ENCODE results near the gene NCAPG2.

Gene NCAPG2

DNA sequence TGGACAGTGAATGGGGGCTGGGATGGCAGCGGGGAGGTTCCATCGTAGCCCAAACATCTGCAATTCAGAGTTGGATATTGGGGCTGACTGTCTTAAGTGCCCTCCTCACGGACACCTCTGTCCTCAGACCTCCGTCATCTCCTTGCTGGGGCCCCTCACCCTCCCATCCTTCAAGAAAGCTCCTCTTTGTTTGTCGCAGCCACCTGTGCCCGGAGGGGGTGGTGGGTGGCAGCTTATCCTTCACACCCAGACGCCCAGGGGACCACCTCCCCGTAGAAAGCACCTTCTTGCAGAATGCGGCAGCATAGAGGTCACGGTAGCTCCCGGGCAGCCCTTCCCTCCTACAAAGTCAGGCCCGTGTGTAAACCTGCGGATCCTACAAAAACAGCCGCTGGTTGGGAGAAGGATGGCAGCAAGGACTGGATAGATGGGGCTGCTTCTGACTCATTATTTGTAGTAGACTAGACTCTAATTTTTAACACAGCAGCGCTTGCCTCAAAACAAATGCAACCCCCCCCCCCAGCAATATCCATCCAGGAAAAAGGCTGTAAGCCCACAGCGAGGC, 115.6 kb downstream of the NCAPG2 start:
- Histone ChIP-seq H3K4me3 (ENCODE audit: low read length) (no peak overlapping the region), H3K4me1 (ENCODE audit: control insufficient read depth, insufficient read depth, low read length) (no peaks in the 10 kb centered on the region), H3K9ac (ENCODE audit: low read length) (no peak overlapping the region), H3K9me3 (ENCODE audit: control insufficient read depth, low read length) (no peaks in the 10 kb centered on the region), H3K27me3 (replicated peaks; ENCODE audit: control insufficient read depth, insufficient read depth, low read length) (peaks cover 26% of the 10 kb centered on the region), H3K36me3 (ENCODE audit: control insufficient read depth, insufficient read depth, low read length, severe bottlenecking) (no peaks in the 10 kb centered on the region)
- DNase-seq (ENCODE audit: low read depth), result no peak

DNA sequence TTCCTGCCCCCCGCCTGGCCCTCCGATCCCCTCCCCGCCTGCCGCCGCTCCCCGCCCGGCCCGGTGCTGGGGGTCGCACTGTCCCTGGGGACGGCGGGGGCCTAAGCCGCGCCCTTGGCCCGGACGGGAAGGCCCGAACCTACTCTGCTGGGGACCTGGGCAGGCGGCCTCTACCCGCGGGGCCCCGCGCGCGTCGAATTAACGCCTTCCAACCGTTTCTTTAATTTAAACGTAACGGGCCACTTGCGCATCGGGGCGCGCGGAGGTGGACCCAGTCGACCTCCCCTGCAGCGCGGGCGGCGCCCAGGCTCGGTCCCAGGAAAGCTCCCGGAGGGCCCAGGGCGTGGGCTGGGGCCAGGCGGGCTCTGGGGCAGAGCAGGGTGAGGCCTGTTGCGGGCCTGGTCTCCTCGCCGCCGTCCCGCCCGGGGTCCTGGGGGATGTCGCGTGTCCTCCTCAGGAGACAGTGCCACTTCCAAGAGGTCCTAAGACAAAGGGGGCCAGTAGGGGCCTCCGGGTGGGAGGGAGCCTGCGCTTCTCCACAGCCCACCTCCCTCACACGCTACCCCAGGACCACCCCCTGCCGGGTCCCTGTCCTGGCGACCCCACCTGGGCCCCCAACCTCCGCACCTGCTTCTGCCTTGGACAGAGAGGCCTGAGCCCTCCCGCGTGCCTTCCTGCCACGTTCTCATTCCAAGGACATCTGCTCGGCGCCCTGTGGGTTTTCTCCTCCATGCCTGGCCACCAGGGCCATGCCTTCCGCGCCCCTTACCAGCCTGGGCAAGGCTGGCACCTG, 116.3 kb downstream of the NCAPG2 start:
- Histone ChIP-seq H3K36me3 (ENCODE audit: control insufficient read depth, insufficient read depth, low read length, severe bottlenecking) (no peaks in the 10 kb centered on the region), H3K27me3 (replicated peaks; ENCODE audit: control insufficient read depth, insufficient read depth, low read length) (peaks cover 30% of the 10 kb centered on the region), H3K4me3 (ENCODE audit: low read length) (no peak overlapping the region), H3K9ac (ENCODE audit: low read length) (no peak overlapping the region), H3K4me1 (ENCODE audit: control insufficient read depth, insufficient read depth, low read length) (no peaks in the 10 kb centered on the region), H3K9me3 (ENCODE audit: control insufficient read depth, low read length) (no peaks in the 10 kb centered on the region)
- no peak for DNase-seq (ENCODE audit: low read depth)

DNA sequence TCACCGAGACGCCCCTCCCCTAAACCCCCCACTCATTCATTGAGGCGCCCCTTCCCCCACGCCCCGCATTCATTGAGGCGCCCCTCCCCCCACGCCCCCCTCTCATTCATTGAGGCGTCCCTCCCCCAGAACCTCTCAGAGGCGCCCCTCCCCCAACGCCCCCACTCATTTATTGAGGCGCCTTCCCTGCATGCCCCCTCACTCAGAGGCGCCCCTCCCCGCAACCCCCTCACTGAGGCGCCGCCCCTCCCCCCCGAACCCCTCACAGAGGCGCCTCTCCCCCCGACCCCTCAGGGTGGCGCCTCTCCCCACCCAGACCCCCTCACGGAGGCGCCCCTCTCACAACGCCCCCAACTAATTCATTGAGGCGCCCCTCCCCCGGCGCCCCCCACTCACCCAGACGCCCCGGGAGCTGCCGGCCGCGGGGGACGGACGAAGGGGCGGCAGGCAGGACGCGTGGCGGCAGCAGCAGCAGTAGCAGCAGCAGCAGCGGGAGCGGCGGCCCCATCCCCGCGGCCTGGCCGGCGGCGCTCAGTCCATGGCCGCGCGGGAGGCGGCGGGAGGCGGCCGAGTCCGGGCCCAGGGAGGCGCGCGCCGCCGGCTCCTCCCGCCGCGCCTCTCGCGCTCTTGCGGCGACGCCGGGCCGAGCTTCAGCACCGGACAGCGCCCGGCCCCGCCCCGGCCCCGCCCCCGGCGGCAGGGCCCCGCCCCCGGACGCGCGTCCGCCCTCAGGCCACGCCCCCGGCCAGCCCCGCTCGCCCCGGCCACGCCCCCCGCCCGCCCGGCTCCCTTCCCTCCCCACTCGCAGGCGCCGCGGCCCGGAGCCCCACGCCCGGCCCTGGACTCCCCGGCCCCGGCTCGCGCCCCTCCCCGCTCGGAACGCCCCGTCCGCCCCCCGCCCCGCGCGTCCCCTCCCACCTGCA, 117.2 kb downstream of the NCAPG2 start, which contains the start of gene PTPRN2:
PTPRN2 (minus strand) TSS at position 662 of the 923 bp plus-strand sequence.
- Histone ChIP-seq H3K4me3 (ENCODE audit: low read length) (no peak within 1 kb of the TSS), H3K9me3 (ENCODE audit: control insufficient read depth, low read length) (no peaks in the 10 kb centered on the region), H3K4me1 (ENCODE audit: control insufficient read depth, insufficient read depth, low read length) (no peaks in the 10 kb centered on the region), H3K36me3 (ENCODE audit: control insufficient read depth, insufficient read depth, low read length, severe bottlenecking) (no peaks in the 10 kb centered on the region), H3K27me3 (replicated peaks; ENCODE audit: control insufficient read depth, insufficient read depth, low read length) (peaks cover 33% of the 10 kb centered on the region), H3K9ac (ENCODE audit: low read length) (no peak within 1 kb of the TSS)
- DNase-seq (ENCODE audit: low read depth), result peak; percentile 89

DNA sequence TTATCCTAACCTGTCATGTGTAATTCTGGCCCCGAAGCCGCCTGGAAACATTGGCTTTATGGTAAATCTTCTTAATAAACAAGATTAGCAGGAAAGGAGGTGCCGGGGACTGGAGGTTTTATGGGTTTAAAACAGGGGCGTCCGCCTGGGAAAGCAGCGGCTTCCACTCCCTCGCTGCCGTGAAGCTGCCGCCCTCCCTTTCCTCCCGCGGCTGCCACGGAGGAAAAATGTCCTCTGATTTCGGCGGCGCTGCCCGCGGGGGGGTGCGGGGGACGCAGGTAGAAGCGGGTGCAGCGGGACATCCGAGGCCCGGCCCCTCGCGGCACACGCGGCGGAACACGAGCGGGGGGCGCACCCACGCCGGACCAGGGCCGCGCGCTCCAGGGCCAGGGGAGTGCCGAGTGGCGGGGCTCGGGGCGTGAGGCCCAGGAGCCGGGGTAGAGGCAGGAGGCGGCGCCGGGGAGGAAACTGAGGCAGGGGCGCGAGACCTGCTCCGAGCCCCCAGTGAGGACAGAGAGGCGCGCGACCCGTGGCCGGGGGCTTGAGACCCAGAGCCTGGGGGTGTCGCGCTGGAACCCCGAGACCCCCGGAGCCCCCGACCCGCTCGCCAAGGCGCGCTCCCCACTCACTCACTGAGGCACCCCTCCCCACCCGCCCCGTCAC, 118.0 kb downstream of the NCAPG2 start:
- H3K9me3 ChIP-seq (ENCODE audit: control insufficient read depth, low read length), result peaks cover 2% of the 10 kb centered on the region
- no peak overlapping the region for H3K4me3 ChIP-seq (ENCODE audit: low read length)
- DNase-seq (ENCODE audit: low read depth), result no peak
- H3K9ac ChIP-seq (ENCODE audit: low read length), result no peak overlapping the region
- H3K27me3 ChIP-seq (replicated peaks; ENCODE audit: control insufficient read depth, insufficient read depth, low read length), result peaks cover 33% of the 10 kb centered on the region
- no peaks in the 10 kb centered on the region for H3K36me3 ChIP-seq (ENCODE audit: control insufficient read depth, insufficient read depth, low read length, severe bottlenecking)
- H3K4me1 ChIP-seq (ENCODE audit: control insufficient read depth, insufficient read depth, low read length), result no peaks in the 10 kb centered on the region

DNA sequence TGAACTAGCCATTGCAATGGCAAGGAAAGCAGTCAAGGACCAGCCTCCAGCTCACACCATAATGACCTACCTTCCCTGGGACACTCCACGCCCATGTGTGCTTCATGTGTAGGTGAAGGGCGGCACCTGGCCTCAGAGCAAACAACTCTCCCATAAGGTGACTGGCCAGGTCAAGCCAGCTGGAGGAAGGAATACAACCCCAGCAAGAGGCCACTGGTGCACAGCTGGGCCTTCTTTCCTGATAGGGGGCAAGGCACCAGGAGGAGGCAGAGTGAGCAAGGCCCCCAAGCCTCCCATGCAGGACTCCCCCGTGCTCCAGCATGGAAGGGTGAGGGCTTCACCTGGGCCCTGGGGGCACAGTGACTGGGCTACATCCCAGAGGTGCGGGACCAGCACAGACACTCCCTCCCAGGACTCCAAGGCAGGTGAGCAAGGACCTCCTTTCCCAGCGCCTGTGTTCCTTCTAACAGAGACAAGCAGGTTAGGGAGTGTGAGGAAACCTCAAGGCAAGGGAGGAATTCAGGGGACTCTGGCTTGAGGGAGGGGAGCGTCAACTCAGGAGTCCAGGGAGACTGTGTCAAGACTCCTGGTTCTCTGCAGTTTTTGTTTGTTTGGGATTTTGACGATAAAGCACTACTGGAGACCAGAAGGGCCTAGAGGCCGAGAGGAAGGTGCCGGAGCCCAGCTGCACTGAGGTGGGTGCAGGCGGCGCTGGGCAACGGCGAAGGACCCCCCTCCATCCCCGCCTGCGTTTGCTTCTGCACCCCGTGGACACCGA, 118.7 kb downstream of the NCAPG2 start:
- Histone ChIP-seq H3K4me1 (ENCODE audit: control insufficient read depth, insufficient read depth, low read length) (no peaks in the 10 kb centered on the region), H3K9ac (ENCODE audit: low read length) (no peak overlapping the region), H3K4me3 (ENCODE audit: low read length) (no peak overlapping the region), H3K27me3 (replicated peaks; ENCODE audit: control insufficient read depth, insufficient read depth, low read length) (peaks cover 33% of the 10 kb centered on the region), H3K9me3 (ENCODE audit: control insufficient read depth, low read length) (peaks cover 6% of the 10 kb centered on the region), H3K36me3 (ENCODE audit: control insufficient read depth, insufficient read depth, low read length, severe bottlenecking) (no peaks in the 10 kb centered on the region)
- DNase-seq (ENCODE audit: low read depth), result no peak

DNA sequence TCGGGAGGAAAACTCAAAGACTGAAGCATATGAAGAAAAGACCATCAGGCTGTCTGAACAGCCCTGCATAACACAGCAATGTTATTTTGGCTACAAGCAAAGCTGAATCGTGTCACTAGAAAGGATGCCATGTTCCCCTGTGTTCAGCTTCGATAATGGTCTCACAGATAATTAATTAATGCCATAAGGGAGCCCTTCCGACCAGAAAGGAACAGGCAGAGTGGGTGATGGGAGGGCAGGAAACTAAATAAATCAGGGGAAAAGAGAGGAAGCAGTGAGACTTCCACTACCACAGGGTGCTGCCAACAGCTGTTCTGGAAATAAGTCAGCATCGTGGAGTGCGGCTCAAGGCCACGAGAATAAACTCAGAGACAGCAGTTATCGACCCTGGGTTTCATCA, 120.2 kb downstream of the NCAPG2 start:
- Histone ChIP-seq H3K9ac (ENCODE audit: low read length) (no peak overlapping the region), H3K27me3 (replicated peaks; ENCODE audit: control insufficient read depth, insufficient read depth, low read length) (peaks cover 33% of the 10 kb centered on the region), H3K36me3 (ENCODE audit: control insufficient read depth, insufficient read depth, low read length, severe bottlenecking) (no peaks in the 10 kb centered on the region), H3K9me3 (ENCODE audit: control insufficient read depth, low read length) (peaks cover 20% of the 10 kb centered on the region), H3K4me1 (ENCODE audit: control insufficient read depth, insufficient read depth, low read length) (no peaks in the 10 kb centered on the region), H3K4me3 (ENCODE audit: low read length) (no peak overlapping the region)
- DNase-seq (ENCODE audit: low read depth), result no peak

DNA sequence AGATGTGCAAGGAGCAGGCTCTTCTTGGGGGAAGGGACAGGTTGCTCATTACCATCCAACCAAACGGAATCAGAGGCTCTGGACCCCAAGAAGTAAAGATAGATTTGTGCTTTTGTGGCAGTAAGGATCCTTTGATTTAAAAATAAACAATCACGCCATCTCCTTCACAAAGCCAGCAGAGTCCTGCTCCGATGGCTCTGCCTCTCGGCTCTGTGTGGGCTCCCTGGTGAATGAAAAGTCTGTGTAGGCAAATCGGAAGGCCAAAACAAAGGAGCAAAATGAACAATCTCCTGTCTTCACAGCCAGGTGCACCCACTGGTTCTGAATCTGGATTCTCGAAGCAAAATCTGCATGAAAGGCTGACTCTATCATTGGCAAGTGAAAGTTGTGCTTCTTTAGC, 120.8 kb downstream of the NCAPG2 start:
- Histone ChIP-seq H3K9ac (ENCODE audit: low read length) (no peak overlapping the region), H3K27me3 (replicated peaks; ENCODE audit: control insufficient read depth, insufficient read depth, low read length) (peaks cover 33% of the 10 kb centered on the region), H3K9me3 (ENCODE audit: control insufficient read depth, low read length) (peaks cover 25% of the 10 kb centered on the region), H3K36me3 (ENCODE audit: control insufficient read depth, insufficient read depth, low read length, severe bottlenecking) (no peaks in the 10 kb centered on the region), H3K4me1 (ENCODE audit: control insufficient read depth, insufficient read depth, low read length) (no peaks in the 10 kb centered on the region), H3K4me3 (ENCODE audit: low read length) (no peak overlapping the region)
- DNase-seq (ENCODE audit: low read depth), result no peak

DNA sequence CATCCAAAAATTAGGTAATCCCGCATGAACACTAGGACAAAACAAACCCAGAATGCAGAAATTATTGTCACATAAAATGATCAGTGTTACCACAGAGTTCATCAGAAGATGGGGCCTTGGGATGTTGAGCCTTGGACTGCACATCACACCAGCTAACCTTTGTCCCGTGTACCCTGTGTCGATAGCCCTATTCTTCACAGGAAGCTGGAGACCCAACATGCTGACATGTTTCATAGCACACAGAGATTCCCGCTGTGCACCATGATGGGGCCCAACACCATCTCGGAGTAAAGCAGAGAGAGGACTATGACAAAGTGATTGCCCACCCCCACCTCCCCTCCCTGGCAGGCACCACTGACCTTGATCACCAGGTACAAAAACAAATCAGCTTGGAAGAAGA, 121.5 kb downstream of the NCAPG2 start:
- H3K4me1 ChIP-seq (ENCODE audit: control insufficient read depth, insufficient read depth, low read length), result no peaks in the 10 kb centered on the region
- no peak overlapping the region for H3K9ac ChIP-seq (ENCODE audit: low read length)
- no peak for DNase-seq (ENCODE audit: low read depth)
- H3K27me3 ChIP-seq (replicated peaks; ENCODE audit: control insufficient read depth, insufficient read depth, low read length), result peaks cover 33% of the 10 kb centered on the region
- no peak overlapping the region for H3K4me3 ChIP-seq (ENCODE audit: low read length)
- peaks cover 29% of the 10 kb centered on the region for H3K9me3 ChIP-seq (ENCODE audit: control insufficient read depth, low read length)
- no peaks in the 10 kb centered on the region for H3K36me3 ChIP-seq (ENCODE audit: control insufficient read depth, insufficient read depth, low read length, severe bottlenecking)

DNA sequence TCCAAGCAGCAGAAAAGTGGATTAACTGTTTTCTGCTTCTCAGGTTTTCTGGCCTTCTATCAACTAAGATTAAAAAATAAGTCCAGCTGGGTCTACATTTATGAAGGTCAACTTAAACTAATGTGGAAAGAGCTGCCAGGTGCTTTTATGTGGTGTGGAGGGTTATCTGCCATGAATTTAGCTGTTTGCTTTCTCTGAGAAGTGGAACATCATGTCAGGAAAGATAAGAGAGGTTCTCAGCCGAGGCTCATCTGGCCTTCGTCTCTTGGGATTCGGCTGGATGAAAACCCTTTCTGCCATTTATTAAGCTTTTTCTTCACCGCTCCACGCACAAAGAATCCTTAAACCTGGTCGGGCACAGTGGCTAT, 122.5 kb downstream of the NCAPG2 start:
- Histone ChIP-seq H3K27me3 (replicated peaks; ENCODE audit: control insufficient read depth, insufficient read depth, low read length) (peaks cover 33% of the 10 kb centered on the region), H3K9me3 (ENCODE audit: control insufficient read depth, low read length) (peaks cover 29% of the 10 kb centered on the region), H3K36me3 (ENCODE audit: control insufficient read depth, insufficient read depth, low read length, severe bottlenecking) (no peaks in the 10 kb centered on the region), H3K9ac (ENCODE audit: low read length) (no peak overlapping the region), H3K4me3 (ENCODE audit: low read length) (no peak overlapping the region), H3K4me1 (ENCODE audit: control insufficient read depth, insufficient read depth, low read length) (no peaks in the 10 kb centered on the region)
- no peak for DNase-seq (ENCODE audit: low read depth)

DNA sequence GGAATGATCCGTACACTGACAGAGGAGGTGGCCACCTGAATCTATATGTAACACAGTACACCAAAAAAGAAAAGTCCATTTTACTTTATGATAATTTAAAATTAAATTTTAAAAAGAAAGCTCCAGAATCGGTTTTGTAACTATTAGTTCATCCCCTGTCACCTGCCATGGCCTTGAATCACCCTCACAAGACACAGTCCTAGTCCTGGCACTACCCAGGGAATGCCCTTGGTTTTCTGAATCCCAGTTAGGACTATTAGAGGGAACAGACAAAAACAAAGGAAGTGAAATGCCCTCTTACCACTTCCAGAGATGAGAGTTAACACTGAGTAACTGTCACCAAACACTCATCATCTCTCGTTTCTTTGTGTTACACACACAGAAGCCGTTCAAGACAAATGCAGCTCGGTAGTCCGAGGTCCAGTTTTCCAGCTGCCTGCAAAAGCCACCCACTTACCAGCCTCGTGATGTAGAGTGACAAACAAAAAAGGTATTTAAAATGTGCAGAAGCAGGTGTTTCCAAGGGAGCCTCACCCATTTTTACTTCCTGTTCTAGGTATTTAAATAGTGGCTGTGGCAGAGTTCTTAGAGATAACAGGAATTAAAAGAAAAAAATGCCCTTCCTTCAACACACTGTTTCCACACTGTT, 123.0 kb downstream of the NCAPG2 start:
- no peaks in the 10 kb centered on the region for H3K4me1 ChIP-seq (ENCODE audit: control insufficient read depth, insufficient read depth, low read length)
- peaks cover 29% of the 10 kb centered on the region for H3K9me3 ChIP-seq (ENCODE audit: control insufficient read depth, low read length)
- no peak overlapping the region for H3K9ac ChIP-seq (ENCODE audit: low read length)
- H3K27me3 ChIP-seq (replicated peaks; ENCODE audit: control insufficient read depth, insufficient read depth, low read length), result peaks cover 32% of the 10 kb centered on the region
- no peaks in the 10 kb centered on the region for H3K36me3 ChIP-seq (ENCODE audit: control insufficient read depth, insufficient read depth, low read length, severe bottlenecking)
- DNase-seq (ENCODE audit: low read depth), result no peak
- H3K4me3 ChIP-seq (ENCODE audit: low read length), result no peak overlapping the region

Data from adipocyte (in vitro differentiated cells).